Vagina (tissue), 2 donors: ENCODE measurements around the gene DFFA. TPM values are rescaled to one million over a fixed set of nuclear protein-coding genes. Genes with fewer than 3 reads are reported as not detected.
"Not testable (repeated sequence)": the region's sequence is repeated elsewhere in the genome, so short reads cannot be mapped to it uniquely, and the experiment has no call there.

Source experiments
- DNase-seq, 2 donors: peaks; one replicate each; pipeline ENCODE4 v3.0.0-alpha.2; 2017; ENCODE audit errors: extremely low spot score in 2 of 2
- H3K27ac ChIP-seq: fragments of 200-600 bp; sonication (generic); one replicate; pipeline ENCODE4 v1.5.1; 2019
- H3K27me3 ChIP-seq: fragments of 200-600 bp; sonication (generic); one replicate; pipeline ENCODE4 v1.5.1; 2019
- H3K36me3 ChIP-seq, 2 donors: fragments of 200-600 bp; sonication (generic); one replicate each; pipeline ENCODE4 v1.5.1; 2017 to 2019
- H3K4me1 ChIP-seq: fragments of 200-600 bp; sonication (generic); one replicate; pipeline ENCODE4 v1.5.1; 2019
- H3K4me3 ChIP-seq, 2 donors: fragments of 200-600 bp; sonication (generic); 1 replicate in 1 of 2; 2 replicates in 1 of 2; pipeline ENCODE4 v1.5.1; 2016 to 2019
- H3K9me3 ChIP-seq: fragments of 200-600 bp; sonication (generic); one replicate; pipeline ENCODE4 v1.5.1; 2019
- CTCF ChIP-seq, 3 experiments: fragments of 450-650 bp in 2 of 3; fragments of 200-600 bp in 1 of 3; sonication (generic) in 1 of 3; IDR thresholded peaks; one replicate each; pipeline ENCODE4 v1.5.1; 2017 to 2019; ENCODE audit warnings: antibody characterized with exemption in 3 of 3, mild to moderate bottlenecking in 2 of 3, moderate library complexity in 2 of 3
- POLR2A ChIP-seq, 2 donors: fragments of 450-650 bp; IDR thresholded peaks; one replicate each; pipeline ENCODE4 v1.6.1; 2017; ENCODE audit warnings: antibody characterized with exemption in 2 of 2, mild to moderate bottlenecking in 2 of 2, moderate library complexity in 2 of 2
- POLR2AphosphoS5 ChIP-seq, 2 donors: sonication (generic); formaldehyde crosslinking; IDR thresholded peaks; one replicate each; pipeline ENCODE4 v1.9.0; 2017; ENCODE audit warnings: antibody characterized with exemption in 2 of 2, mild to moderate bottlenecking in 2 of 2, low read depth in 1 of 2; ENCODE audit not compliant: insufficient read depth in 1 of 2
- intact Hi-C: fragments of 100-400 bp; cut with DNase I; formaldehyde crosslinking; loops from one replicate; pipeline ENCODE4 v1.15.1; 2023
- total RNA-seq: library from RNA; depleted of rRNA; stranded (reverse); fragments of >200 nt; gene quantifications from one replicate; pipeline ENCODE4 v1.2.3, GENCODE V29; 2016

Gene DFFA
- total RNA-seq, 1 donor from 2014 or later = 16.2 TPM

GRCh38 chr1:10467078-10467477 lies 5.3 kb downstream of the DFFA start:
- DNase-seq = no peak
- no peak overlapping the region for H3K27ac ChIP-seq
- H3K4me3 ChIP-seq = no peak overlapping the region
- intact Hi-C loops = no loop called here
- H3K36me3 ChIP-seq = peaks cover 0 to 68% of the 10 kb centered on the region in 2 donors
- H3K4me1 ChIP-seq = peaks cover 11% of the 10 kb centered on the region
- H3K9me3 ChIP-seq = no peaks in the 10 kb centered on the region
- no peaks in the 10 kb centered on the region for H3K27me3 ChIP-seq
- no peak for TF ChIP-seq POLR2AphosphoS5 (IDR thresholded peaks at IDR 0.05; ENCODE audit: insufficient read depth in 1 of 2, low read depth in 1 of 2)
- no peak for TF ChIP-seq CTCF (IDR thresholded peaks at IDR 0.05)
- no peak for TF ChIP-seq POLR2A (IDR thresholded peaks at IDR 0.05)

- H3K4me1 ChIP-seq = peaks cover 8% of the 10 kb centered on the region
- H3K9me3 ChIP-seq = no peaks in the 10 kb centered on the region
- intact Hi-C loops = no loop called here
- H3K4me3 ChIP-seq = no peak overlapping the region
- no peak for DNase-seq
- H3K27ac ChIP-seq = no peak overlapping the region
- TF ChIP-seq POLR2AphosphoS5 (IDR thresholded peaks at IDR 0.05; ENCODE audit: insufficient read depth in 1 of 2, low read depth in 1 of 2) (no peak), POLR2A (IDR thresholded peaks at IDR 0.05) (no peak), CTCF (IDR thresholded peaks at IDR 0.05) (no peak)
- H3K27me3 ChIP-seq = no peaks in the 10 kb centered on the region
- H3K36me3 ChIP-seq = peaks cover 0 to 31% of the 10 kb centered on the region in 2 donors
Measured at GRCh38 chr1:10459184-10459583, 13.1 kb downstream of the DFFA start.

GRCh38 chr1:10457875-10458274 lies 14.5 kb downstream of the DFFA start:
- intact Hi-C loops = no loop called here
- Histone ChIP-seq H3K4me3 (no peak overlapping the region), H3K4me1 (peaks cover 8% of the 10 kb centered on the region), H3K27me3 (no peaks in the 10 kb centered on the region), H3K36me3 (peaks cover 0 to 19% of the 10 kb centered on the region in 2 donors), H3K9me3 (no peaks in the 10 kb centered on the region), H3K27ac (no peak overlapping the region)
- no peak for TF ChIP-seq POLR2AphosphoS5 (IDR thresholded peaks at IDR 0.05; ENCODE audit: insufficient read depth in 1 of 2, low read depth in 1 of 2)
- TF ChIP-seq POLR2A (IDR thresholded peaks at IDR 0.05) = no peak
- no peak for TF ChIP-seq CTCF (IDR thresholded peaks at IDR 0.05)
- no peak for DNase-seq

- H3K4me3 ChIP-seq, H3K27me3 ChIP-seq, DNase-seq, H3K27ac ChIP-seq, H3K4me1 ChIP-seq, H3K9me3 ChIP-seq, intact Hi-C loops: not testable (repeated sequence)
- peaks cover 0 to 15% of the 10 kb centered on the region in 2 donors for H3K36me3 ChIP-seq
Measured at GRCh38 chr1:10457462-10457861, 14.9 kb downstream of the DFFA start.

- no peaks in the 10 kb centered on the region for H3K27me3 ChIP-seq
- no peak overlapping the region for H3K27ac ChIP-seq
- no peaks in the 10 kb centered on the region for H3K9me3 ChIP-seq
- peaks cover 8% of the 10 kb centered on the region for H3K4me1 ChIP-seq
- no peak for DNase-seq
- H3K36me3 ChIP-seq = peaks cover 0 to 7% of the 10 kb centered on the region in 2 donors
- H3K4me3 ChIP-seq = no peak overlapping the region
- no peak for TF ChIP-seq POLR2AphosphoS5 (IDR thresholded peaks at IDR 0.05; ENCODE audit: insufficient read depth in 1 of 2, low read depth in 1 of 2)
- TF ChIP-seq POLR2A (IDR thresholded peaks at IDR 0.05) = no peak
- TF ChIP-seq CTCF (IDR thresholded peaks at IDR 0.05) = no peak
- intact Hi-C loops = no loop called here
Measured at GRCh38 chr1:10456661-10457060, 15.7 kb downstream of the DFFA start.

GRCh38 chr1:10456048-10456447 lies 16.3 kb downstream of the DFFA start:
- TF ChIP-seq POLR2A (IDR thresholded peaks at IDR 0.05) = no peak
- no peak for TF ChIP-seq POLR2AphosphoS5 (IDR thresholded peaks at IDR 0.05; ENCODE audit: insufficient read depth in 1 of 2, low read depth in 1 of 2)
- TF ChIP-seq CTCF (IDR thresholded peaks at IDR 0.05) = no peak
- intact Hi-C loops = no loop called here
- H3K9me3 ChIP-seq = no peaks in the 10 kb centered on the region
- no peak for DNase-seq
- no peaks in the 10 kb centered on the region for H3K27me3 ChIP-seq
- H3K27ac ChIP-seq = no peak overlapping the region
- peaks cover 14% of the 10 kb centered on the region for H3K4me1 ChIP-seq
- peaks cover 0 to under 1% of the 10 kb centered on the region in 2 donors for H3K36me3 ChIP-seq
- H3K4me3 ChIP-seq = no peak overlapping the region
